Right cardiac atrium (tissue), 5 donors: ENCODE data around the gene FAF1. TPM values are rescaled to one million over a fixed set of nuclear protein-coding genes. Genes with fewer than 3 reads are reported as not detected.

Source experiments
- ATAC-seq, 2 donors: fragments of 200-7000 bp; cut with Tn5 transposase; one replicate each; pipeline versions ENCODE4 v1.8.0 to v1.9.1; 2020; ENCODE audit warnings: moderate library complexity in 2 of 2, mild to moderate bottlenecking in 1 of 2
- DNase-seq, 3 donors: peaks; one replicate each; pipeline ENCODE4 v3.0.0-alpha.2; 2020
- H3K27ac ChIP-seq: one replicate; pipeline ENCODE4 v1.5.1; 2013; ENCODE audit warnings: mild to moderate bottlenecking, low read length, control low read depth, moderate library complexity
- H3K27me3 ChIP-seq: one replicate; pipeline ENCODE4 v1.6.1; 2013; ENCODE audit not compliant: control insufficient read depth, insufficient read depth
- H3K4me1 ChIP-seq: one replicate; pipeline ENCODE4 v1.6.1; 2013; ENCODE audit warnings: low read length; ENCODE audit not compliant: control insufficient read depth, insufficient read depth
- H3K4me3 ChIP-seq: one replicate; pipeline ENCODE4 v1.5.1; 2013; ENCODE audit warnings: low read length, control low read depth
- H3K9me3 ChIP-seq: one replicate; pipeline ENCODE4 v1.6.1; 2013; ENCODE audit warnings: low read length; ENCODE audit not compliant: control insufficient read depth
- WGBS: extraction: QIAGEN DNeasy Blood & Tissue Kit; methylation state at CpG from one replicate; pipeline ENCODE4 v1.1.7; 2013; 5-methylcytosine and 5-hydroxymethylcytosine counted together
- intact Hi-C, 4 donors: fragments of 100-400 bp; cut with DNase I; formaldehyde crosslinking; loops; one replicate each; pipeline versions ENCODE4 v1.11.0 to v1.14.0; 2022 to 2023
- polyA plus RNA-seq: library from polyadenylated mRNA; stranded (reverse); fragments of 200-250 nt; gene quantifications from one replicate; pipeline ENCODE4 v1.2.3, GENCODE V29; 2013
- total RNA-seq, 4 donors: library from RNA; stranded (reverse); fragmentation: NEBNext Ultra II Directional; extraction: Animal tissue kit (Norgen Biotek cat#: 25700); gene quantifications; one replicate each; pipeline ENCODE4 v1.2.1, GENCODE V29; 2021
- donor health status: healthy with polysubstance abuse.
- donor health status: DM: no; HTN: yes; CAD: no.
- donor health status: DM: no; HTN: no; CAD: no.
- donor health status: DM: no; HTN: yes; CAD: no; lungs with severe emphysema.
- donor health status: DM: yes; HTN: yes; CAD: no.

Gene FAF1
- total and polyA plus RNA-seq, 5 donors, result 52.3 to 90.0 (median 74.7) TPM

GRCh38 chr1:50822035-50822776, 137.9 kb downstream of the FAF1 start:
- Histone ChIP-seq H3K27ac (no peak overlapping the region), H3K4me3 (no peak overlapping the region), H3K9me3 (no peaks in the 10 kb centered on the region), H3K27me3 (no peaks in the 10 kb centered on the region), H3K4me1 (no peaks in the 10 kb centered on the region)
- ATAC-seq (no peak), DNase-seq (no peak)
- 69% methylated on average over 3 of the region's 3 CpGs for WGBS
- intact Hi-C loops, result no loop called here

- Histone ChIP-seq H3K4me3 (no peak overlapping the region), H3K4me1 (no peaks in the 10 kb centered on the region), H3K27ac (no peak overlapping the region), H3K9me3 (no peaks in the 10 kb centered on the region), H3K27me3 (no peaks in the 10 kb centered on the region)
- WGBS, result 93% methylated on average over 2 of the region's 2 CpGs
- DNase-seq, result no peak
- intact Hi-C loops, result no loop called here
- no peak for ATAC-seq
Observed at GRCh38 chr1:50820545-50820944, 139.5 kb downstream of the FAF1 start.

DNA sequence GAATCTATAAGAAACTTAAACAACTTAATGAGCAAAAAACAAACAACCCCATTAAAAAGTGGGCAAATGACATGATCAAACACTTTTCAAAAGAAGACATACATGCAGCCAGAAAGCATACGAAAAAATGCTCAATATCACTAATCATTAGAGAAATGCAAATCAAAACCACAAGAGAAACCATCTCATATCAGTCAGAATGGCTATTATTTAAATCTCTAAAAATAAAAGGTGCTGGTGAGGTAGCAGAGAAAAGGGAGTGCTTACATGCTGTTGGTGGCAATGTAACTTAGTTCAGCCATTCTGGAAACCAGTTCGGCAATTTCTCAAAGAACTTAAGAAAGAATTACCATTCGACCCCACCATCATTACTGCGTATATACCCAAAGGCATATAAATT, 147.7 kb downstream of the FAF1 start:
- H3K27me3 ChIP-seq, result no peaks in the 10 kb centered on the region
- no peaks in the 10 kb centered on the region for H3K4me1 ChIP-seq
- H3K9me3 ChIP-seq, result no peaks in the 10 kb centered on the region
- WGBS, result 98% methylated on average over 4 of the region's 4 CpGs
- no peak for ATAC-seq
- intact Hi-C loops, result no loop called here
- no peak for DNase-seq
- no peak overlapping the region for H3K27ac ChIP-seq
- H3K4me3 ChIP-seq, result no peak overlapping the region

- Histone ChIP-seq H3K27ac (no peak overlapping the region), H3K9me3 (no peaks in the 10 kb centered on the region), H3K4me1 (no peaks in the 10 kb centered on the region), H3K27me3 (no peaks in the 10 kb centered on the region), H3K4me3 (no peak overlapping the region)
- DNase-seq (no peak), ATAC-seq (no peak)
- 99% methylated on average over 3 of the region's 3 CpGs for WGBS
- intact Hi-C loops, result no loop called here
Observed at GRCh38 chr1:50808296-50808695, 151.8 kb downstream of the FAF1 start.

GRCh38 chr1:50796272-50796671, 163.8 kb downstream of the FAF1 start:
- H3K27ac ChIP-seq, result no peak overlapping the region
- H3K9me3 ChIP-seq, result no peaks in the 10 kb centered on the region
- intact Hi-C loops, result no loop called here
- no peak for DNase-seq
- 70% methylated on average over 2 of the region's 2 CpGs for WGBS
- no peaks in the 10 kb centered on the region for H3K27me3 ChIP-seq
- no peak overlapping the region for H3K4me3 ChIP-seq
- peak in 1 of 2 donors; percentile 49 for ATAC-seq
- H3K4me1 ChIP-seq, result peaks cover 6% of the 10 kb centered on the region

DNA sequence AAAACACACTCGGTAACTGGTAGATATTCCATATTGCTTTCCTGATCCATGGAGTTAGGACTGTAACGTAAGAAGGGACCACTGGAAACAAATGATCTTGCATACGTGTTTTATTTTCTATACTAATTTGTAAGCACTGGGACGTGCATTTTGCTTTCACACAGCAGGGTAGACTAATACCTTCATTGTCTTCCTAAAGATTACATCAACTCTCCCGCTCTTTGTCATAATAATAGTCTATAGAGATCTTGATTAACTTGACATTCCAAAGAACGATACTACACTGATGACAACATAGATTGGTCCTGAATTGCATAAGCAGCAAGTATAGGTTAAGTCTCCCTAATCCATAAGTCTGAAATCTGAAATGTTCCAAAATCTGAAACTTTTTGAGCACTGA, 166.5 kb downstream of the FAF1 start:
- DNase-seq (no peak), ATAC-seq (no peak)
- WGBS, result 92% methylated on average over 6 of the region's 6 CpGs
- peaks cover 6% of the 10 kb centered on the region for H3K4me1 ChIP-seq
- H3K27ac ChIP-seq, result no peak overlapping the region
- H3K4me3 ChIP-seq, result no peak overlapping the region
- intact Hi-C loops, result no loop called here
- no peaks in the 10 kb centered on the region for H3K27me3 ChIP-seq
- no peaks in the 10 kb centered on the region for H3K9me3 ChIP-seq

GRCh38 chr1:50787266-50787665, 172.8 kb downstream of the FAF1 start:
- DNase-seq (no peak), ATAC-seq (no peak)
- Histone ChIP-seq H3K4me3 (no peak overlapping the region), H3K9me3 (no peaks in the 10 kb centered on the region), H3K27ac (no peak overlapping the region), H3K27me3 (no peaks in the 10 kb centered on the region), H3K4me1 (no peaks in the 10 kb centered on the region)
- intact Hi-C loops, result loop anchor here in 1 of 4 donors (10.0 kb wide), 1 partner anchor 408 kb away; no protein-coding TSS in a partner anchor
- 91% methylated on average over 3 of the region's 3 CpGs for WGBS

DNA sequence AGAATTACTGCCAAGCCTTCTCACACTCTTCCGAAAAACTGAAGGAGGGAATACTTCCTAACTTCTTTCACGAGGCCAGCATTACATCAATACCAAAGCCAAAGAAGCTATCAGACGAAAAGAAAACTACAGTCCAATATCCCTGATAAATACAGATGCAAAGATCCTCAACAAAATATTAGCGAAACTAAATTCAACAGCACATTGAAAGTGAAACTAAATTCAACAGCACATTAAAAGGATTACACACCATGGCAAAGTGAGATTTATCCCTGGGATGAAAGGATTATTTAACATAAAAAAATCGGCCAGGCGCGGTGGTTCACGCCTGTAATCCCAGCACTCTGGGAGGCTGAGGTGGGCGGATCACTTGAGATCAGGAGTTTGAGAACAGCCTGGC, 176.8 kb downstream of the FAF1 start:
- DNase-seq, result no peak
- H3K27me3 ChIP-seq, result no peaks in the 10 kb centered on the region
- 81% methylated on average over 9 of the region's 9 CpGs for WGBS
- intact Hi-C loops, result loop anchor here in 1 of 4 donors (10.0 kb wide), 1 partner anchor 412 kb away; no protein-coding TSS in a partner anchor
- no peaks in the 10 kb centered on the region for H3K9me3 ChIP-seq
- H3K27ac ChIP-seq, result no peak overlapping the region
- H3K4me3 ChIP-seq, result no peak overlapping the region
- ATAC-seq, result no peak
- peaks cover 2% of the 10 kb centered on the region for H3K4me1 ChIP-seq

DNA sequence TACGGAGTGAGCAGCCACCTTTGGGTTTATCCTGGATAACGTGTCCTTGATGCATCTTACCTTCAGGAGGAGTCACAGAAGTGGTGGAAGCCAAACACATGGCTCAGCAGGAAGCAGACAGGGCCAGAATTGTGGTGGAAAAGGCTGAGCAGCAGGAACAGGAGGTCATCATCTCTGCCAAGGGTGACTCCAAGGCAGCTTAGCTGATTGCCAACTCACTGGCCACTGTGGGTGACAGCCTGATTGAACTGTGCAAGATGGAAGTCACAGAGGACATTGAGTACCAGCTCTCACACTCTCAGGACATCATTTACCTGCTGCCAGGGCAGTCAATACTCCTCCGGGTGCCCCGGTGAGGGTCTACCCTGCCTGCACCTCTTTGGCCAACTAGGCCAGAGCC, 179.3 kb downstream of the FAF1 start:
- intact Hi-C loops, result loop anchor here in 1 of 4 donors (10.0 kb wide), 1 partner anchor 414 kb away; no protein-coding TSS in a partner anchor
- ATAC-seq (no peak), DNase-seq (no peak)
- H3K9me3 ChIP-seq, result no peaks in the 10 kb centered on the region
- WGBS, result 97% methylated on average over 4 of the region's 4 CpGs
- H3K4me1 ChIP-seq, result peaks cover 2% of the 10 kb centered on the region
- H3K27ac ChIP-seq, result no peak overlapping the region
- H3K4me3 ChIP-seq, result no peak overlapping the region
- H3K27me3 ChIP-seq, result no peaks in the 10 kb centered on the region

GRCh38 chr1:50779801-50780200, 180.3 kb downstream of the FAF1 start:
- no peak overlapping the region for H3K4me3 ChIP-seq
- WGBS, result 97% methylated on average over 1 of the region's 1 CpG
- DNase-seq, result no peak
- no peaks in the 10 kb centered on the region for H3K27me3 ChIP-seq
- intact Hi-C loops, result loop anchor here in 3 of 4 donors (5.0 to 10.0 kb wide), 3 partner anchors 265 to 415 kb away; no protein-coding TSS in a partner anchor
- no peak overlapping the region for H3K27ac ChIP-seq
- ATAC-seq, result no peak
- peaks cover 2% of the 10 kb centered on the region for H3K4me1 ChIP-seq
- H3K9me3 ChIP-seq, result no peaks in the 10 kb centered on the region

DNA sequence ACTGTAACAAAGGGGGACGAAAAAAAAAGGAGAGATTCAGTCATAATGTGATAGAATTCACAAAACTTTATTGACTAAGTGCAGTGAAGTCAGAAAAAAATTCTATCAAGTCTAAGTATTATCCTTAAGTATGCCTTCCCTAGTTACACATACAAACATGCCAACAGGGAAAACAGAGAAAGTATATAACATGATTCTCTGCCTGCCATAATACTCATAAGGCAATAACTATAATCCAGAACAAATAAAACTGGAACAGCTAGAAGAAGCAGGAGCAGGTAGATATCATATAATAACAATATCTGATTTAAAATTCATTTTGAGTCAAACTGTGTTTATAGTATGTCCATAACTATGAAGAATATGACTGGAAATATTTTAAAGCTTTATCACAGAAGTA, 184.3 kb downstream of the FAF1 start:
- no peak for DNase-seq
- ATAC-seq, result no peak
- Histone ChIP-seq H3K9me3 (no peaks in the 10 kb centered on the region), H3K27ac (no peak overlapping the region), H3K27me3 (no peaks in the 10 kb centered on the region), H3K4me1 (peaks cover 2% of the 10 kb centered on the region), H3K4me3 (no peak overlapping the region)
- intact Hi-C loops, result loop anchor here (2.0 to 10.0 kb wide), 3 partner anchors 269 to 415 kb away; no protein-coding TSS in a partner anchor
- 88% methylated on average over 1 of the region's 1 CpG for WGBS
